Gastrocnemius medialis (tissue), 4 donors: ENCODE data around the gene SLC18A2. TPM values are rescaled to one million over a fixed set of nuclear protein-coding genes. Genes with fewer than 3 reads are reported as not detected.

ENCODE experiments used
- ATAC-seq, 2 donors: fragments of 150-250 bp; one replicate each; pipeline ENCODE4 v1.9.1; 2016
- DNase-seq, 2 donors: peaks; one replicate each; pipeline ENCODE4 v3.0.0-alpha.2; 2019
- H3K27ac ChIP-seq, 4 donors: fragments of 200-600 bp; sonication (generic); 1 replicate in 1 of 4; 2 replicates in 3 of 4; pipeline ENCODE4 v1.5.1; 2016 to 2018; ENCODE audit warnings: mild to moderate bottlenecking in 2 of 4, moderate library complexity in 1 of 4
- H3K27me3 ChIP-seq, 3 donors: fragments of 200-600 bp; sonication (generic) in 2 of 3; 1 replicate in 1 of 3; 2 replicates in 2 of 3; pipeline versions ENCODE4 v1.5.1 to v1.6.0; 2016 to 2019; ENCODE audit warnings: mild to moderate bottlenecking in 1 of 3, moderate library complexity in 1 of 3
- H3K36me3 ChIP-seq, 2 donors: fragments of 200-600 bp; sonication (generic) in 1 of 2; one replicate each; pipeline ENCODE4 v1.5.1; 2017 to 2018
- H3K4me1 ChIP-seq, 2 donors: fragments of 200-600 bp; sonication (generic) in 1 of 2; one replicate each; pipeline ENCODE4 v1.5.1; 2016 to 2017; ENCODE audit warnings: mild to moderate bottlenecking in 2 of 2
- H3K4me3 ChIP-seq, 4 donors: fragments of 200-600 bp; sonication (generic) in 3 of 4; 1 replicate in 1 of 4; 2 replicates in 3 of 4; pipeline ENCODE4 v1.5.1; 2016 to 2019; ENCODE audit warnings: mild to moderate bottlenecking in 2 of 4
- H3K9me3 ChIP-seq, 3 donors: fragments of 200-600 bp; sonication (generic) in 2 of 3; 1 replicate in 1 of 3; 2 replicates in 2 of 3; pipeline ENCODE4 v1.5.1; 2016 to 2019
- CTCF ChIP-seq, 5 experiments: fragments of 450-650 bp in 3 of 5; fragments of 200-600 bp in 2 of 5; sonication (generic) in 2 of 5; IDR thresholded peaks in 4 of 5; conservative IDR thresholded peaks in 1 of 5; 1 replicate in 4 of 5; 2 replicates in 1 of 5; pipeline ENCODE4 v1.5.1; 2016 to 2019; ENCODE audit warnings: antibody characterized with exemption in 5 of 5, mild to moderate bottlenecking in 3 of 5, moderate library complexity in 3 of 5
- POLR2A ChIP-seq, 2 donors: fragments of 450-650 bp; IDR thresholded peaks; one replicate each; pipeline ENCODE4 v1.6.1; 2017; ENCODE audit warnings: antibody characterized with exemption in 2 of 2, mild to moderate bottlenecking in 2 of 2, moderate library complexity in 2 of 2
- in situ Hi-C, 4 donors: fragments of 200-750 bp; cut with MboI; loops; one replicate each; pipeline versions ENCODE4 v1.15.0 to v1.8.0; 2017; ENCODE audit warnings: low sequenced_read_pairs in 4 of 4
- intact Hi-C: fragments of 100-400 bp; cut with DNase I; formaldehyde crosslinking; loops from one replicate; pipeline ENCODE4 v1.15.1; 2023; ENCODE audit warnings: low total_unique reads
- total RNA-seq, 4 donors: library from RNA; depleted of rRNA; stranded (reverse); fragments of >200 nt; gene quantifications; one replicate each; pipeline versions ENCODE4 v1.1.0 to v1.2.3, GENCODE V29; 2016

SLC18A2 gene
- total RNA-seq, 4 donors from 2014 or later = 0.04 to 0.39 (median 0.13) TPM

DNA sequence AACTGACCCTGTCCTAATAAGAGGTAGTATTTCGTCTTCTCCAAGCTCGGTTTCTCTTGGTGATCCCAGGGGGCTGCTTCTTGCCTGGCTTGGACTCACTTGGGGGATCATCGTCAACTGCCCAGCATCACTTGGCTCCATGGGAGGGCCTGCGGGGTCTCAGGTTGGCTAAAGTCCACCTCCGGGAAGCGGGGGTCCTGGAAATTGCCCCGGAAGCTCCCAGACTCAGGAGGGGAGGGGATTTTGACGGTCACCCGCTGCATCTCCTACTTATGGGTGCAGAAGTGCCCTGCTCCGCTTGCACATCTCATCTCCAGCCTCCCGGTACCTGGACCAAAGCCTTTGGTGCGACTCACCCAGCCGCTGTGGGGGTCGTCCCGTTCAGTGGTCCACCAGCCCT, 24.9 kb upstream of the SLC18A2 start:
- no peaks in the 10 kb centered on the region for H3K9me3 ChIP-seq
- H3K27ac ChIP-seq = no peak overlapping the region
- H3K4me3 ChIP-seq = no peak overlapping the region
- TF ChIP-seq POLR2A (IDR thresholded peaks at IDR 0.05) (no peak), CTCF (IDR thresholded peaks at IDR 0.05 in 4 of 5, conservative IDR thresholded peaks at IDR 0.05 in 1 of 5) (no peak)
- DNase-seq (no peak), ATAC-seq (no peak)
- intact Hi-C loops (loop anchor here (2.0 to 5.0 kb wide), 2 partner anchors 103 to 1026 kb away; no protein-coding TSS in a partner anchor), in situ Hi-C loops (loop anchor here (25.0 kb wide), 2 partner anchors 221 to 1021 kb away; no protein-coding TSS in a partner anchor)
- H3K4me1 ChIP-seq = peaks cover 0 to 8% of the 10 kb centered on the region in 2 donors
- H3K27me3 ChIP-seq = peaks cover 23 to 36% (median 31%) of the 10 kb centered on the region in 3 donors
- no peaks in the 10 kb centered on the region for H3K36me3 ChIP-seq

DNA sequence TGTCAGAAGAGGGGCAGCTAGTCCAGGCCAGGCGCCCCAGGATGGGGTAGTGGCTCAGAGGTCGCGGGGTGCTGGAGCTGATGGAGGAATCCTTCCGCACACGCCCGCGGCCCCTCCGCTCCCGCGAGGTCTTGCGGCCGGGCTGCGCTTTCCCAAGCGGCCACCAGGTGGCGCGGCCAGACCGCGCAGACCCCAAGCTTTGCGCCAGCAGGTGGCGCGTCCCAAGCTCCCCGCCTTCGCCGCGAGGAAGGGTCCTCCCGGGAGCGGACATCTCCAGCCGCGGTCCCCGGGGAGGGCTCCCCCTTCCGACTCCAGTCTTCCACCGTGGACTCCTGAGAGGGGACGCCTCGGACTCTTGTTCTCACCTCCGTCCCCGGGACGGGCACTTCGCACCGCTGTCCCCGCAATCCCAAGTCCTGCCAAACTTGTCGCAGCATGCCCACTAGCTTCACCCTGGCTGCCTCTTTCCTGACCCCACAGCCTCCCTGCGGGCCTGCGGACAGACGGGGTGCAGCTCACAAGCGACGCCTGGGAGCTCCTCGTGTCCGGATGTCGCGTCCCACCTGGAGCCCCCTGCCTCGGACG, 24.2 kb upstream of the SLC18A2 start:
- H3K4me1 ChIP-seq = peaks cover 0 to 8% of the 10 kb centered on the region in 2 donors
- peak overlapping the region; percentile 32 to 59 (median 48) for H3K4me3 ChIP-seq
- H3K27me3 ChIP-seq = peaks cover 23 to 36% (median 31%) of the 10 kb centered on the region in 3 donors
- ATAC-seq = peak; percentile 69 to 72
- in situ Hi-C loops = loop anchor here (25.0 kb wide), 2 partner anchors 221 to 1021 kb away; no protein-coding TSS in a partner anchor
- peak in 1 of 2 donors; percentile 18 for DNase-seq
- H3K27ac ChIP-seq = no peak overlapping the region
- H3K36me3 ChIP-seq = no peaks in the 10 kb centered on the region
- TF ChIP-seq CTCF (IDR thresholded peaks at IDR 0.05 in 4 of 5, conservative IDR thresholded peaks at IDR 0.05 in 1 of 5) (peak; percentile 85 to 99 (median 96)), POLR2A (IDR thresholded peaks at IDR 0.05) (no peak)
- H3K9me3 ChIP-seq = no peaks in the 10 kb centered on the region
- intact Hi-C loops = loop anchor here (2.0 to 5.0 kb wide), 2 partner anchors 102 to 1026 kb away; no protein-coding TSS in a partner anchor

GRCh38 chr10:117217196-117217761, 23.6 kb upstream of the SLC18A2 start:
- in situ Hi-C loops = loop anchor here (25.0 kb wide), 2 partner anchors 220 to 1020 kb away; no protein-coding TSS in a partner anchor
- intact Hi-C loops = loop anchor here (2.0 to 5.0 kb wide), 2 partner anchors 102 to 1025 kb away; no protein-coding TSS in a partner anchor
- H3K4me3 ChIP-seq = peak overlapping the region; percentile 32 to 59 (median 48)
- DNase-seq = no peak
- peaks cover 23 to 36% (median 31%) of the 10 kb centered on the region in 3 donors for H3K27me3 ChIP-seq
- H3K27ac ChIP-seq = no peak overlapping the region
- TF ChIP-seq POLR2A (IDR thresholded peaks at IDR 0.05) = no peak
- no peaks in the 10 kb centered on the region for H3K9me3 ChIP-seq
- no peak for ATAC-seq
- no peaks in the 10 kb centered on the region for H3K36me3 ChIP-seq
- H3K4me1 ChIP-seq = peaks cover 0 to 8% of the 10 kb centered on the region in 2 donors

DNA sequence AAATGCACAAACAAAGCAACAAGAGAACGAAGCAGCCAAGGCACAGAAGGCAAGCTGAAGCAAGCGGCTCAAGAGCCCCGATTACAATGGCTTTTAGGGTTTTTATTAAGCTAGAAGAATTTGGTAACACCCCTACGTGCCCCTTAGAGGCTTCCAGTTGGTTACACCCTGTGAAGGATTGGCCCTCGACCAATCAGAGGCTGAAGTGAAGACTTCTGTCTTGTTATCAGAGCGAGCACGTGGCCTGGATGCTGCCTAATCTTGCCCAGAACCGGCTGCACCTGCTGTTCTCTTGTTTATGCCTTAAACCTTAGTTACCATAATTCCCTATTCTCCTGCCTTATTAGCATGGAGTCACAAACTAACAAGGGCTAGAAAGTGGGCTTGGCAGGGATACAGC, 22.3 kb upstream of the SLC18A2 start:
- intact Hi-C loops (loop anchor here (5.0 kb wide), 1 partner anchor 1024 kb away; no protein-coding TSS in a partner anchor), in situ Hi-C loops (loop anchor here (25.0 kb wide), 2 partner anchors 219 to 1019 kb away; no protein-coding TSS in a partner anchor)
- ATAC-seq (no peak), DNase-seq (no peak)
- Histone ChIP-seq H3K9me3 (no peaks in the 10 kb centered on the region), H3K4me3 (no peak overlapping the region), H3K36me3 (no peaks in the 10 kb centered on the region), H3K27ac (no peak overlapping the region), H3K27me3 (peaks cover 23 to 36% (median 31%) of the 10 kb centered on the region in 3 donors), H3K4me1 (peaks cover 0 to 8% of the 10 kb centered on the region in 2 donors)
- TF ChIP-seq POLR2A (IDR thresholded peaks at IDR 0.05) (no peak), CTCF (IDR thresholded peaks at IDR 0.05 in 4 of 5, conservative IDR thresholded peaks at IDR 0.05 in 1 of 5) (no peak)

- H3K36me3 ChIP-seq = no peaks in the 10 kb centered on the region
- ATAC-seq (no peak), DNase-seq (no peak)
- H3K4me3 ChIP-seq = no peak overlapping the region
- no peaks in the 10 kb centered on the region for H3K9me3 ChIP-seq
- peaks cover 13 to 22% (median 21%) of the 10 kb centered on the region in 3 donors for H3K27me3 ChIP-seq
- H3K4me1 ChIP-seq = peaks cover 0 to 8% of the 10 kb centered on the region in 2 donors
- TF ChIP-seq POLR2A (IDR thresholded peaks at IDR 0.05) (no peak), CTCF (IDR thresholded peaks at IDR 0.05 in 4 of 5, conservative IDR thresholded peaks at IDR 0.05 in 1 of 5) (no peak)
- no peak overlapping the region for H3K27ac ChIP-seq
- intact Hi-C loops = no loop called here
- in situ Hi-C loops = loop anchor here (25.0 kb wide), 2 partner anchors 216 to 1016 kb away; no protein-coding TSS in a partner anchor
These were observed 19.7 kb upstream of the SLC18A2 start for GRCh38 chr10:117221156-117221711.
